Stomach (tissue), 4 donors: Measurements from ENCODE around the gene HLA-DQB1.

Experiments
- POLR2A ChIP-seq, 4 donors: fragments of 450-650 bp; IDR thresholded peaks; one replicate each; pipeline ENCODE4 v1.6.1; 2016; ENCODE audit warnings: antibody characterized with exemption in 4 of 4, control low read depth in 2 of 4, mild to moderate bottlenecking in 1 of 4, moderate library complexity in 1 of 4
- TF ChIP-seq, protein P1 (sequence below), 7 experiments: fragments of 450-650 bp in 4 of 7; fragments of 200-600 bp in 3 of 7; sonication (generic) in 3 of 7; IDR thresholded peaks; one replicate each; pipeline ENCODE4 v1.5.1; 2016 to 2019; ENCODE audit warnings: antibody characterized with exemption in 7 of 7, control low read depth in 2 of 7, mild to moderate bottlenecking in 1 of 7

DNA sequence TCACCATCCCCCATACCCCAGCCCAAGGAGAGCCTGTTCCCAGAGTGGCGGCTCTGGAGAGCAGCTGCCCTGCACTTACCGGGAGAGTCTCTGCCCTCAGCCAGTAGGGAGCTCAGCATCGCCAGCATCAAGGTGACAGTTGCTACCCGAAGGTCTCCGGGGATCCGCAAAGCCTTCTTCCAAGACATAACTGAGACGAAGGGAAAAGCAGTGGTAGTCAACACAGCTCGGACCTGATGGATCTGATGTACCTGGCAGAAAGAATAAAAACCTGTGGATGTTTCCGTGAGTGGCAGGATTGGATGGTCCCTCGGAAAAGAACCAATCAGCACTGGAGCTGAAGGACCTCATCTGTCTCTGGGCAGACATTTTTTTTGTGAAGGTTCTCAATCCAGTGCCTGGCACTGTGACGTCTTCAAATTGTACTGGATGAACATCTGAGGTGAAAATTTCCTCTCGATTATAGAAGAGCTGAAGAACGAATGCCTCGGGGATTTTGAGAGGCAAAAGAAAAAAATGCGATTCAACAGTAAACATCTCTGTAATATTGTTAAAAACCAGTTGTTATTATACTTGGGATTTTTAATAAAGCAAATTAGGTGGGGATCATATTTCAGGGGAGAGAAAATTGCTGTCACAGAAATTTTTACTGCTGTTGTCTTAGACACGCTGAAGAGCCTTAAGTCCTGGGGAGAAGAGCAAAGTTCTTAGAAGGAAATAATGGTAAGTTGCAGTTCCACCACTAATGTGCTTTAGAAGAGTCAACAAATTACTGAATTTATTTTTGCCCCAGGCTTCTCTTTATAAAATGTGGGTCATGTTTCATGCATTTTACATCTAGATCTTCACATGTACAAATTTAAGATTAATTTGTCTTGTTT is at the start of gene HLA-DQB1:
- TF ChIP-seq, protein P1, sequence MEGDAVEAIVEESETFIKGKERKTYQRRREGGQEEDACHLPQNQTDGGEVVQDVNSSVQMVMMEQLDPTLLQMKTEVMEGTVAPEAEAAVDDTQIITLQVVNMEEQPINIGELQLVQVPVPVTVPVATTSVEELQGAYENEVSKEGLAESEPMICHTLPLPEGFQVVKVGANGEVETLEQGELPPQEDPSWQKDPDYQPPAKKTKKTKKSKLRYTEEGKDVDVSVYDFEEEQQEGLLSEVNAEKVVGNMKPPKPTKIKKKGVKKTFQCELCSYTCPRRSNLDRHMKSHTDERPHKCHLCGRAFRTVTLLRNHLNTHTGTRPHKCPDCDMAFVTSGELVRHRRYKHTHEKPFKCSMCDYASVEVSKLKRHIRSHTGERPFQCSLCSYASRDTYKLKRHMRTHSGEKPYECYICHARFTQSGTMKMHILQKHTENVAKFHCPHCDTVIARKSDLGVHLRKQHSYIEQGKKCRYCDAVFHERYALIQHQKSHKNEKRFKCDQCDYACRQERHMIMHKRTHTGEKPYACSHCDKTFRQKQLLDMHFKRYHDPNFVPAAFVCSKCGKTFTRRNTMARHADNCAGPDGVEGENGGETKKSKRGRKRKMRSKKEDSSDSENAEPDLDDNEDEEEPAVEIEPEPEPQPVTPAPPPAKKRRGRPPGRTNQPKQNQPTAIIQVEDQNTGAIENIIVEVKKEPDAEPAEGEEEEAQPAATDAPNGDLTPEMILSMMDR (IDR thresholded peaks at IDR 0.05) = no peak
- no peak for TF ChIP-seq POLR2A (IDR thresholded peaks at IDR 0.05)
